ENCODE data around the gene FNDC3B. TPM values are rescaled to one million over a fixed set of nuclear protein-coding genes. Genes with fewer than 3 reads are reported as not detected.

Gene FNDC3B
- total RNA-seq, 1 donor from 2014 or later: 204 TPM

DNA sequence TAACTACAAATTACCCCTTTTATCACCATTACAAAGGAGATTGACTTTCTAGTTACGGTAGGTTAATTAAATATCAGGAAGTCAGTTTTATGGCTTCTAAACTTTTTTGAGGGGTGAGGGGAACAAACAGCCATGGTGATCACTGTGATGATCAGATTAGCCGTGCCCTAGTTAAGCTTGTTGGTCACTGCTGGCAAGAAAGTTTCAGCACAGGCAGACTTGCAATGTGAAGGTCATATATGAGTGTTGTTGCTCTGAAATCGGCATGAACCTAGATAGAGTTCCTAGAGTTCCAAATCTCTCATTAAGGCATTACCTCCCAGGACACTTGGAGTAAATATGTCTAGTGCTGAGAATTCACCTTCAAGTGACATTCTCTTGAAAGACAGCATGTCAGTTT is 252.3 kb downstream of the FNDC3B start:
- no peak for DNase-seq (ENCODE audit: low spot score)
- H3K27me3 Mint-ChIP-seq (ENCODE audit: unreplicated experiment): peaks cover 15% of the 10 kb centered on the region
- no peak overlapping the region for H3K4me3 Mint-ChIP-seq (ENCODE audit: unreplicated experiment)
- peaks cover 70% of the 10 kb centered on the region for H3K36me3 Mint-ChIP-seq (ENCODE audit: low read depth, unreplicated experiment)
- H3K27ac Mint-ChIP-seq (ENCODE audit: unreplicated experiment): no peak overlapping the region
- TF ChIP-seq, protein P1, sequence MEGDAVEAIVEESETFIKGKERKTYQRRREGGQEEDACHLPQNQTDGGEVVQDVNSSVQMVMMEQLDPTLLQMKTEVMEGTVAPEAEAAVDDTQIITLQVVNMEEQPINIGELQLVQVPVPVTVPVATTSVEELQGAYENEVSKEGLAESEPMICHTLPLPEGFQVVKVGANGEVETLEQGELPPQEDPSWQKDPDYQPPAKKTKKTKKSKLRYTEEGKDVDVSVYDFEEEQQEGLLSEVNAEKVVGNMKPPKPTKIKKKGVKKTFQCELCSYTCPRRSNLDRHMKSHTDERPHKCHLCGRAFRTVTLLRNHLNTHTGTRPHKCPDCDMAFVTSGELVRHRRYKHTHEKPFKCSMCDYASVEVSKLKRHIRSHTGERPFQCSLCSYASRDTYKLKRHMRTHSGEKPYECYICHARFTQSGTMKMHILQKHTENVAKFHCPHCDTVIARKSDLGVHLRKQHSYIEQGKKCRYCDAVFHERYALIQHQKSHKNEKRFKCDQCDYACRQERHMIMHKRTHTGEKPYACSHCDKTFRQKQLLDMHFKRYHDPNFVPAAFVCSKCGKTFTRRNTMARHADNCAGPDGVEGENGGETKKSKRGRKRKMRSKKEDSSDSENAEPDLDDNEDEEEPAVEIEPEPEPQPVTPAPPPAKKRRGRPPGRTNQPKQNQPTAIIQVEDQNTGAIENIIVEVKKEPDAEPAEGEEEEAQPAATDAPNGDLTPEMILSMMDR (IDR thresholded peaks at IDR 0.05; ENCODE audit: unreplicated experiment): no peak
- H3K4me1 Mint-ChIP-seq (ENCODE audit: unreplicated experiment): peaks cover 71% of the 10 kb centered on the region
- H3K9me3 Mint-ChIP-seq (ENCODE audit: unreplicated experiment): no peaks in the 10 kb centered on the region

DNA sequence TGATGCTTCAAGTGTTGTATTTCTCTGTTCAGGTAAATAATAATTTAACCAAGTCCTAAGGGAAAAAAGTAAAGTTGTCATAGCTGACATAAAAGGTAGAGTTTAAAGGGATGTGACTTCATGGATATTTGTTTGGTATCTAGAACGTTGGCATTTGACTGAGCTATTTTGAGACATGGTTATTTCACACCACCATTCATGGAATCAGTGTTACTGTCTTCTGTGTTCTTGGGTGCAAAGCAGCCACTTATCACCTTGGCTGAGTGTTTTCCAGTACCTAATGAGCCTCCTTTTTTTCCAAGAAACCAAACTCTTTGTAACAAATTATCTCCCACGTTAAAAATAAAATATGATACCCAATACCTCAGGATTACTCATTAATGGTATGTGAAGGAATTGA is 253.0 kb downstream of the FNDC3B start:
- DNase-seq (ENCODE audit: low spot score): no peak
- TF ChIP-seq, protein P1 (IDR thresholded peaks at IDR 0.05; ENCODE audit: unreplicated experiment): no peak
- Mint-ChIP-seq H3K27me3 (ENCODE audit: unreplicated experiment) (peaks cover 16% of the 10 kb centered on the region), H3K27ac (ENCODE audit: unreplicated experiment) (no peak overlapping the region), H3K4me3 (ENCODE audit: unreplicated experiment) (peak overlapping the region; percentile 11), H3K4me1 (ENCODE audit: unreplicated experiment) (peaks cover 69% of the 10 kb centered on the region), H3K36me3 (ENCODE audit: low read depth, unreplicated experiment) (peaks cover 71% of the 10 kb centered on the region), H3K9me3 (ENCODE audit: unreplicated experiment) (no peaks in the 10 kb centered on the region)

DNA sequence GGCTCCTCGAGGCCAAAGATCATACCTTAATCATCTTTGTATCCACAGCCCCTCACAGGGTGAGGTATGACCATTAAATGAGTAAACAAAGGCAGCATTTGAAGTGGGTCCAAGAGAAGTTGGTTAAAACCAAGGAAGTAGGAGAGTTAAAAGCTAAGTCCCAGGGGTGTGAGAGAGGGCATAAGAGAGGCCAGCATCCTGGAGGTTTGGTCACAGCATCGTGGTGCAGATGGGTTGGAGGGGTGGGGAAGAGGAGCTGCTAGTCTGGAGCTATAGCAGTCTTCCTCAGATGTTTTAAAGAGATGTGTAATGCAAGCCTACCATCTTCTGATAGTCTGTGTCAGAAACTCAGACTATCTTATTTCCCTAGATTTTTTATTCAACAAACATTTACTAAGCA is 253.7 kb downstream of the FNDC3B start:
- H3K27me3 Mint-ChIP-seq (ENCODE audit: unreplicated experiment): peaks cover 16% of the 10 kb centered on the region

DNA sequence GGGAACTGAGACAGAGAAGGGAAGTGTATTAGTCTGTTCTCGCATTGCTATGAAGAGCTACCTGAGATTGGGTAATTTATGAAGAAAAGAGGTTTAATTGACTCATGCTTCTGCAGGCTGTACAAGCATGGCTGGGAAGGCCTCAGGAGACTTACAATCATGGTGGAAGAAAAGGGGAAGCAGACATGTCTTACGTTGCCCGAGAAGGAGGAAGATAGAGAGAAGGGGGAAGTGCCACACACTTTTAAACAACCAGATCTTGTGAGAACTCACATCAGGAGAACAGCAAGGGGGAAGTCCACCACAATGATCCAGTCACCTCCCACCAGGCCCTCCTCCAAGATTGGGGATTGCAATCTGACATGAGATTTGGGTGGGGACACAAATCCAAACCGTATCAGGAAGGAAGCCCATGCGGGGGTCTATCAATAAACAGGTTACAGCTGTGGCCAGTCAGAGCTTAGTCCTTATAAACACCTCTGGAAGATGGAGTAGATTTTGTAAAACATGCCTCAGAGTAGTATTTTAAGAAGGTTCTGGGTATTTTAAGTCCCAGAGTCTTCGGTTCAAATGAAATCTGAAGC is 254.9 kb downstream of the FNDC3B start:
- Mint-ChIP-seq H3K36me3 (ENCODE audit: low read depth, unreplicated experiment) (peaks cover 59% of the 10 kb centered on the region), H3K4me1 (ENCODE audit: unreplicated experiment) (peaks cover 54% of the 10 kb centered on the region), H3K4me3 (ENCODE audit: unreplicated experiment) (peak overlapping the region; percentile 23), H3K27me3 (ENCODE audit: unreplicated experiment) (peaks cover 13% of the 10 kb centered on the region), H3K9me3 (ENCODE audit: unreplicated experiment) (no peaks in the 10 kb centered on the region), H3K27ac (ENCODE audit: unreplicated experiment) (peak overlapping the region; percentile 25)
- TF ChIP-seq, protein P1 (IDR thresholded peaks at IDR 0.05; ENCODE audit: unreplicated experiment): no peak
- DNase-seq (ENCODE audit: low spot score): no peak

More for the DNA sequence above, 253.7 kb downstream of the FNDC3B start:
- TF ChIP-seq, protein P1 (IDR thresholded peaks at IDR 0.05; ENCODE audit: unreplicated experiment): no peak
- Mint-ChIP-seq H3K27ac (ENCODE audit: unreplicated experiment) (no peak overlapping the region), H3K36me3 (ENCODE audit: low read depth, unreplicated experiment) (peaks cover 66% of the 10 kb centered on the region), H3K4me1 (ENCODE audit: unreplicated experiment) (peaks cover 66% of the 10 kb centered on the region), H3K4me3 (ENCODE audit: unreplicated experiment) (no peak overlapping the region), H3K9me3 (ENCODE audit: unreplicated experiment) (no peaks in the 10 kb centered on the region)
- no peak for DNase-seq (ENCODE audit: low spot score)

DNA sequence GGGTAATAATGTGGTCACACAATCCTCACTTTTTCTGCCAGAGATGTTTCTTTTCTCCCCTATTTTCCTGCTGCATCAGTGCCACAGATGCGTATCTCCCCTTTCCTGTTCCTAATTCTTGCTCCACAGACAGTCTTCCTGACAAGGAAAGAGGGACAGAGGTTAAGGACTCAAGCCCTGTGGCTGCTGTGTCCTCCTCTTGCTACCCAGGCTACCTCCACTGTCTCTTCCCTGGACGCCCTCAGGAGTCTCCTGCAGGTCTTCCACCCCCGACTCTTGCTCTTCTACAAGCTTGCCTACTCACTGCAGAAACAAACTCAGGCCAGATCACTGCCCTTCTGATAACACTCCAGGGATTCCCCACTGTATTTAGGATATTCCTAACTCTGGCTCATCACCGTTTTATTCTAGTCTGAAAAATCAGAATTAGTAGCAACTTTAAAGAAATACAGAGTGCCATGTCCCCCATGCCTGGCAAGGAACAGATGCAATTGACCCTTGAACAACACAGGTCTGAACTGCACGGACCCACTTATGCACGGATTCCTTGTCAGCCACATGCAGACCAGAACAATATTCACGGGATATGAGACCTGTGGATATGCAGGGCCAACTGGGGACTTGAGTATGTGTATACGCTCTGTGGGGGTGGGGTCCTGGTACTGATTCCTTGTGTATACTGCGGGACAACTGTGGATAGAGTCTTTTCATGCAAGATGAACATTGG is 257.0 kb downstream of the FNDC3B start:
- Mint-ChIP-seq H3K4me1 (ENCODE audit: unreplicated experiment) (peaks cover 43% of the 10 kb centered on the region), H3K4me3 (ENCODE audit: unreplicated experiment) (peak overlapping the region; percentile 16), H3K36me3 (ENCODE audit: low read depth, unreplicated experiment) (peaks cover 57% of the 10 kb centered on the region), H3K27me3 (ENCODE audit: unreplicated experiment) (peaks cover 12% of the 10 kb centered on the region), H3K9me3 (ENCODE audit: unreplicated experiment) (no peaks in the 10 kb centered on the region), H3K27ac (ENCODE audit: unreplicated experiment) (peak overlapping the region; percentile 88)
- no peak for DNase-seq (ENCODE audit: low spot score)
- TF ChIP-seq, protein P1 (IDR thresholded peaks at IDR 0.05; ENCODE audit: unreplicated experiment): no peak

Data from endothelial cell (in vitro differentiated cells).